TTC549 (cell line): ENCODE data around the gene SLC25A24.

Experiments used
- FAIRE-seq: peaks from 2 replicates; lab custom pipeline; 2012; peaks lifted over from hg19 to GRCh38; lab: Jason Lieb, UNC

SLC25A24 gene

GRCh38 chr1:108096089-108096488 lies 104.1 kb downstream of the SLC25A24 start:
- no peak for FAIRE-seq

- no peak for FAIRE-seq
Measured at GRCh38 chr1:108089477-108089876, 110.7 kb downstream of the SLC25A24 start.

GRCh38 chr1:108085628-108086027 lies 114.5 kb downstream of the SLC25A24 start:
- no peak for FAIRE-seq

- no peak for FAIRE-seq
Measured at GRCh38 chr1:108084866-108085477, 115.2 kb downstream of the SLC25A24 start.
